Thyroid gland (tissue), 4 donors: ENCODE data around the gene NVL. TPM values are rescaled to one million over a fixed set of nuclear protein-coding genes. Genes with fewer than 3 reads are reported as not detected.

Experiments used
- DNase-seq, 2 donors: peaks; one replicate each; pipeline ENCODE4 v3.0.0-alpha.2; 2019
- H3K27ac ChIP-seq, 3 donors: fragments of 200-600 bp; sonication (generic); 1 replicate in 2 of 3; 2 replicates in 1 of 3; pipeline ENCODE4 v1.5.1; 2016 to 2019; ENCODE audit warnings: mild to moderate bottlenecking in 1 of 3, moderate library complexity in 1 of 3
- H3K27me3 ChIP-seq: fragments of 200-600 bp; sonication (generic); one replicate; pipeline ENCODE4 v1.5.1; 2019
- H3K36me3 ChIP-seq, 2 donors: fragments of 200-600 bp; sonication (generic); one replicate each; pipeline ENCODE4 v1.5.1; 2016 to 2019
- H3K4me1 ChIP-seq, 2 donors: fragments of 200-600 bp; sonication (generic); one replicate each; pipeline ENCODE4 v1.5.1; 2017 to 2019
- H3K4me3 ChIP-seq, 3 donors: fragments of 200-600 bp; sonication (generic); replicated peaks in 1 of 3; 1 replicate in 2 of 3; 2 replicates in 1 of 3; pipeline ENCODE4 v1.5.1; 2016; ENCODE audit warnings: mild to moderate bottlenecking in 1 of 3
- H3K9me3 ChIP-seq: fragments of 200-600 bp; sonication (generic); one replicate; pipeline ENCODE4 v1.5.1; 2017
- CTCF ChIP-seq, 6 experiments: fragments of 200-600 bp in 3 of 6; fragments of 450-650 bp in 3 of 6; sonication (generic) in 3 of 6; IDR thresholded peaks; one replicate each; pipeline ENCODE4 v1.5.1; 2016 to 2019; ENCODE audit warnings: antibody characterized with exemption in 6 of 6, mild to moderate bottlenecking in 2 of 6, inconsistent platforms in 1 of 6, moderate library complexity in 1 of 6
- POLR2A ChIP-seq, 2 donors: fragments of 450-650 bp; IDR thresholded peaks; one replicate each; pipeline ENCODE4 v1.6.1; 2017; ENCODE audit warnings: antibody characterized with exemption in 2 of 2, mild to moderate bottlenecking in 2 of 2, moderate library complexity in 1 of 2
- WGBS, 2 donors: methylation state at CpG; one replicate each; pipeline ENCODE4 v1.1.5; 2017; 5-methylcytosine and 5-hydroxymethylcytosine counted together
- intact Hi-C: fragments of 100-400 bp; cut with DNase I; formaldehyde crosslinking; loops from one replicate; pipeline ENCODE4 v1.15.1; 2023
- total RNA-seq, 4 donors: library from RNA; depleted of rRNA; stranded (reverse); fragments of >200 nt; gene quantifications; one replicate each; pipeline ENCODE4 v1.2.3, GENCODE V29; 2016

NVL gene
- total RNA-seq, 4 donors from 2014 or later = 18.9 to 34.1 (median 26.8) TPM

GRCh38 chr1:224262373-224263054 is 67.5 kb downstream of the NVL start:
- Histone ChIP-seq H3K36me3 (no peaks in the 10 kb centered on the region), H3K27ac (no peak overlapping the region), H3K4me1 (no peaks in the 10 kb centered on the region), H3K27me3 (no peaks in the 10 kb centered on the region), H3K9me3 (no peaks in the 10 kb centered on the region), H3K4me3 (no peak overlapping the region)
- intact Hi-C loops = no loop called here
- no peak for TF ChIP-seq CTCF (IDR thresholded peaks at IDR 0.05)
- no peak for TF ChIP-seq POLR2A (IDR thresholded peaks at IDR 0.05)
- WGBS, 2 donors = 72 to 78% methylated on average over 2 of the region's 2 CpGs
- DNase-seq = no peak

- Histone ChIP-seq H3K9me3 (no peaks in the 10 kb centered on the region), H3K27me3 (no peaks in the 10 kb centered on the region), H3K4me3 (no peak overlapping the region), H3K27ac (no peak overlapping the region), H3K4me1 (no peaks in the 10 kb centered on the region), H3K36me3 (no peaks in the 10 kb centered on the region)
- 92 to 97% methylated on average over 5 of the region's 5 CpGs for WGBS, 2 donors
- intact Hi-C loops = no loop called here
- TF ChIP-seq POLR2A (IDR thresholded peaks at IDR 0.05) = no peak
- no peak for TF ChIP-seq CTCF (IDR thresholded peaks at IDR 0.05)
- no peak for DNase-seq
These were observed 70.0 kb downstream of the NVL start for GRCh38 chr1:224259986-224260385.

- 95 to 98% methylated on average over 1 of the region's 1 CpG for WGBS, 2 donors
- intact Hi-C loops = no loop called here
- no peaks in the 10 kb centered on the region for H3K36me3 ChIP-seq
- TF ChIP-seq CTCF (IDR thresholded peaks at IDR 0.05) = no peak
- TF ChIP-seq POLR2A (IDR thresholded peaks at IDR 0.05) = no peak
- DNase-seq = no peak
- no peak overlapping the region for H3K4me3 ChIP-seq
- H3K4me1 ChIP-seq = no peaks in the 10 kb centered on the region
- no peak overlapping the region for H3K27ac ChIP-seq
- no peaks in the 10 kb centered on the region for H3K9me3 ChIP-seq
- no peaks in the 10 kb centered on the region for H3K27me3 ChIP-seq
These were observed 71.6 kb downstream of the NVL start for GRCh38 chr1:224258351-224258750.

- DNase-seq = no peak
- 70 to 78% methylated on average over 3 of the region's 3 CpGs for WGBS, 2 donors
- no peaks in the 10 kb centered on the region for H3K9me3 ChIP-seq
- TF ChIP-seq CTCF (IDR thresholded peaks at IDR 0.05) = no peak
- no peak for TF ChIP-seq POLR2A (IDR thresholded peaks at IDR 0.05)
- no peak overlapping the region for H3K27ac ChIP-seq
- H3K27me3 ChIP-seq = no peaks in the 10 kb centered on the region
- H3K4me1 ChIP-seq = no peaks in the 10 kb centered on the region
- H3K4me3 ChIP-seq = no peak overlapping the region
- intact Hi-C loops = no loop called here
- H3K36me3 ChIP-seq = no peaks in the 10 kb centered on the region
These were observed 73.3 kb downstream of the NVL start for GRCh38 chr1:224256640-224257039.

GRCh38 chr1:224253721-224254120 is 76.3 kb downstream of the NVL start:
- TF ChIP-seq CTCF (IDR thresholded peaks at IDR 0.05) (no peak), POLR2A (IDR thresholded peaks at IDR 0.05) (no peak)
- Histone ChIP-seq H3K27me3 (no peaks in the 10 kb centered on the region), H3K4me1 (no peaks in the 10 kb centered on the region), H3K27ac (no peak overlapping the region), H3K9me3 (no peaks in the 10 kb centered on the region), H3K36me3 (peaks cover 0 to 11% of the 10 kb centered on the region in 2 donors), H3K4me3 (no peak overlapping the region)
- DNase-seq = no peak
- 95 to 97% methylated on average over 1 of the region's 1 CpG for WGBS, 2 donors
- intact Hi-C loops = no loop called here
